HL-60 (cell line): ENCODE measurements around the gene RBBP8.

Source experiments
- DNase-seq, 2 experiments: peaks; one replicate each; pipeline ENCODE4 v3.0.0-alpha.2; 2010 to 2020; ENCODE audit warnings: low read depth in 1 of 2, low spot score in 1 of 2
- H3K27ac ChIP-seq: fragments of 250-450 bp; sonication (Bioruptor Pico); replicated peaks from 2 replicates; pipeline ENCODE4 v1.5.1; 2020; ENCODE audit warnings: mild to moderate bottlenecking, moderate library complexity
- H3K27me3 ChIP-seq: fragments of 250-450 bp; sonication (Bioruptor Pico); 2 replicates; pipeline ENCODE4 v1.5.1; 2021; ENCODE audit warnings: mild to moderate bottlenecking, moderate library complexity; ENCODE audit not compliant: insufficient read depth, poor library complexity, severe bottlenecking
- H3K4me3 ChIP-seq: replicated peaks from 2 replicates; pipeline ENCODE4 v1.5.1; 2011; ENCODE audit warnings: mild to moderate bottlenecking, control low read depth, low read length; ENCODE audit not compliant: insufficient read depth
- GABPA ChIP-seq: IDR thresholded peaks from 2 replicates; pipeline ENCODE4 v1.6.1; 2012; ENCODE audit warnings: low read depth
- POLR2AphosphoS5 ChIP-seq: IDR thresholded peaks from 2 replicates; pipeline ENCODE4 v1.6.1; 2012; ENCODE audit warnings: low read depth
- SPI1 ChIP-seq: IDR thresholded peaks from 2 replicates; pipeline ENCODE4 v1.6.1; 2012; ENCODE audit warnings: low read depth, mild to moderate bottlenecking, borderline replicate concordance
- TF ChIP-seq, protein P1 (sequence below): IDR thresholded peaks from 2 replicates; pipeline ENCODE4 v1.6.1; 2012; ENCODE audit warnings: low read depth; ENCODE audit not compliant: insufficient replicate concordance
- TF ChIP-seq, protein P2 (sequence below): IDR thresholded peaks from one replicate; pipeline ENCODE4 v1.5.1; 2011; ENCODE audit warnings: low read length, control low read depth, inconsistent platforms; ENCODE audit not compliant: insufficient read depth

Gene RBBP8

DNA sequence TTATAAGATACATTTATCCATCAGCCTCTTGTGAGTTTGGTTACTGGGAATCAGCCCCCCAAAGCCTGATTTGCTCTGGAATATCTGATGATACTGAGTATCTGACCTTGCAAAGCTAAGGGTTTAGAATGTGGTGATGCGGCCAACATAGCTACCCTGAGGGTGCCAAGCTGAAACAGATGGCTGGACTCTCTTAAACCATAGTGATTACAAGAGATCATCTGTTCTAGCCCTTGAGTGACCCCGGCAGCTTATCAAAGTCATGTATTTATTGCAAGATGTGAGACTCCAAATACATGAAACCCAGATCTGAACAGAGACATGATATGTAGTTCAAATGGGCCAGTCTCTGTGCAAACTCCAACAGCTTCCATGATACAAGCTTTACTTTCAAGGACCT lies 124.0 kb downstream of the RBBP8 start:
- H3K4me3 ChIP-seq, result no peak overlapping the region
- no peak for TF ChIP-seq SPI1
- TF ChIP-seq, protein P1, sequence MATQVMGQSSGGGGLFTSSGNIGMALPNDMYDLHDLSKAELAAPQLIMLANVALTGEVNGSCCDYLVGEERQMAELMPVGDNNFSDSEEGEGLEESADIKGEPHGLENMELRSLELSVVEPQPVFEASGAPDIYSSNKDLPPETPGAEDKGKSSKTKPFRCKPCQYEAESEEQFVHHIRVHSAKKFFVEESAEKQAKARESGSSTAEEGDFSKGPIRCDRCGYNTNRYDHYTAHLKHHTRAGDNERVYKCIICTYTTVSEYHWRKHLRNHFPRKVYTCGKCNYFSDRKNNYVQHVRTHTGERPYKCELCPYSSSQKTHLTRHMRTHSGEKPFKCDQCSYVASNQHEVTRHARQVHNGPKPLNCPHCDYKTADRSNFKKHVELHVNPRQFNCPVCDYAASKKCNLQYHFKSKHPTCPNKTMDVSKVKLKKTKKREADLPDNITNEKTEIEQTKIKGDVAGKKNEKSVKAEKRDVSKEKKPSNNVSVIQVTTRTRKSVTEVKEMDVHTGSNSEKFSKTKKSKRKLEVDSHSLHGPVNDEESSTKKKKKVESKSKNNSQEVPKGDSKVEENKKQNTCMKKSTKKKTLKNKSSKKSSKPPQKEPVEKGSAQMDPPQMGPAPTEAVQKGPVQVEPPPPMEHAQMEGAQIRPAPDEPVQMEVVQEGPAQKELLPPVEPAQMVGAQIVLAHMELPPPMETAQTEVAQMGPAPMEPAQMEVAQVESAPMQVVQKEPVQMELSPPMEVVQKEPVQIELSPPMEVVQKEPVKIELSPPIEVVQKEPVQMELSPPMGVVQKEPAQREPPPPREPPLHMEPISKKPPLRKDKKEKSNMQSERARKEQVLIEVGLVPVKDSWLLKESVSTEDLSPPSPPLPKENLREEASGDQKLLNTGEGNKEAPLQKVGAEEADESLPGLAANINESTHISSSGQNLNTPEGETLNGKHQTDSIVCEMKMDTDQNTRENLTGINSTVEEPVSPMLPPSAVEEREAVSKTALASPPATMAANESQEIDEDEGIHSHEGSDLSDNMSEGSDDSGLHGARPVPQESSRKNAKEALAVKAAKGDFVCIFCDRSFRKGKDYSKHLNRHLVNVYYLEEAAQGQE, result no peak
- TF ChIP-seq, protein P2, sequence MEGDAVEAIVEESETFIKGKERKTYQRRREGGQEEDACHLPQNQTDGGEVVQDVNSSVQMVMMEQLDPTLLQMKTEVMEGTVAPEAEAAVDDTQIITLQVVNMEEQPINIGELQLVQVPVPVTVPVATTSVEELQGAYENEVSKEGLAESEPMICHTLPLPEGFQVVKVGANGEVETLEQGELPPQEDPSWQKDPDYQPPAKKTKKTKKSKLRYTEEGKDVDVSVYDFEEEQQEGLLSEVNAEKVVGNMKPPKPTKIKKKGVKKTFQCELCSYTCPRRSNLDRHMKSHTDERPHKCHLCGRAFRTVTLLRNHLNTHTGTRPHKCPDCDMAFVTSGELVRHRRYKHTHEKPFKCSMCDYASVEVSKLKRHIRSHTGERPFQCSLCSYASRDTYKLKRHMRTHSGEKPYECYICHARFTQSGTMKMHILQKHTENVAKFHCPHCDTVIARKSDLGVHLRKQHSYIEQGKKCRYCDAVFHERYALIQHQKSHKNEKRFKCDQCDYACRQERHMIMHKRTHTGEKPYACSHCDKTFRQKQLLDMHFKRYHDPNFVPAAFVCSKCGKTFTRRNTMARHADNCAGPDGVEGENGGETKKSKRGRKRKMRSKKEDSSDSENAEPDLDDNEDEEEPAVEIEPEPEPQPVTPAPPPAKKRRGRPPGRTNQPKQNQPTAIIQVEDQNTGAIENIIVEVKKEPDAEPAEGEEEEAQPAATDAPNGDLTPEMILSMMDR, result no peak
- TF ChIP-seq GABPA, result no peak
- TF ChIP-seq POLR2AphosphoS5, result no peak
- H3K27ac ChIP-seq, result no peak overlapping the region

DNA sequence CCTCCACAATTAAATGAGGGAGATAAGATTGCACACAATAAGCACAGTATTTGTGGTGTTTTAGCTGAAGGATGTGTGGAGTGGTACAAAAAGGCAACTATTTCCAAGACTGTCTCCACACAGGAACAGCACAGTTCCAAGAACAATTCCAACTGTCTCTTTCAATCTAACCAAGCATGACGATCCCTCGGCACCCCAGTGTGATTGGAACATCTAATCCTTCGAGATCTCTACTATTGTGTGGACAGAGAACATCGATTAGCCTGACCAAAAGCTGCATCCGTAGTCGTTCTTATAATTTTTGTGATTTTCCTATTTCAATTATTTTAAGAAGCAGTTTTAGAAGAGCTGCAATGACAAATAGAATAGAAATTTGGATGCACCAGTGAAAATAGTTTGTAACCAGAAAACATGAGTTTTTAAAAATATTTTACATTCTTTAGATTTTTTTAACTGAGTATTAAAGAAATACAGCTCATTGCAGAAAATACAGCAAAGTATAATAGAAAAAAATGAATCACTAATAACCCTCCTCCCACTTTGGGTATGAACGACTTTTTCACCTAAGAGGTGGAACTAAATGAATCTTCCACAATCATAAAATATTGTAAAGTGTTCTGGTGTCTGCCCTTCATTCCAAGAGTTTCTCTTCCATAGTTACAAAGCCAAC lies 125.8 kb downstream of the RBBP8 start:
- Histone ChIP-seq H3K27me3 (no peaks in the 10 kb centered on the region), H3K27ac (no peak overlapping the region), H3K4me3 (no peak overlapping the region)
- DNase-seq, result no peak
- TF ChIP-seq SPI1 (no peak), GABPA (no peak), POLR2AphosphoS5 (no peak)
- TF ChIP-seq, protein P2, result no peak
- TF ChIP-seq, protein P1, result no peak

More for the DNA sequence above, 124.0 kb downstream of the RBBP8 start:
- no peak for DNase-seq
- no peaks in the 10 kb centered on the region for H3K27me3 ChIP-seq

DNA sequence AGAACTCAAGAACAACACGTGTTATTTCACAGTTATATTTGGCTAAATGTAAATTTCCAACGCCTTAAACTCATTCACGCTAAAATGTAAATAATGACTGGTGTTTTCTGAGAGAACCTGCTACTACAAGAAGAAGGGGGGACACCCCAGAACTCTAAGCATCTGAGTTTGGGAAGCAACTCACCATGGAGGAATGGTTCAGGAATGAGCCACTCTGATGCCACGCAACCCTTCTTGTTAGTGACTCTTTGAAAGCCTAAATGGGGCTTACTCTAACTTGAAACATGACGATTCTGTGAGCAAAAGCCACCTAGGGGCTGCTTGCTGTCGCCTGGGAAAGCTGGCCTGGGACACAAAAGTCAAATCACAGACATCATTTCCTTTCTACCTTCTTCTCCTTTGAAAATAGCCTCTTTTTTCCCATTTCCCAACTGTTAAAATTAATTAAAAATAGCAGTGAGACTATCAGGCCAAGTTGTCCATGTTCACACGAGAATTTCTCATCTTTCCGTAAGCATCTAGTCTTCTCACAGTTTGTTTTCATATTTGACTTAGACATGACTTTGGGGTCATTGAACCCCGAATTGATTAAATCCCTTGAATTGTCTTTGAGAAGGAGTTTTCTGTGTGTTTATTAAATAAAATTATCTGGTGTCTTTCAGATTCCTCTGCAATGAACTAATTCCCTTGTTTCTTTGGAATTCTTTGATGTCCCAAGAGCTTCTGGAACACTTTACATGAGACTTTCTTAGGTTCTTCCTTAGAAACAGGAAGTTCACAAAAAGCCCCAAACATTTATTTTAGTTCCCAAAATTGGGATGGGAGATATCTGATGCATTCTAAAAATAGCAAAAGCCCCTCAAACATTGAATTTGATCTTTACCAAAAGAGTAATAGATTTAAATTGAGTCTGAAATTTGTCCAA lies 126.7 kb downstream of the RBBP8 start:
- no peak overlapping the region for H3K4me3 ChIP-seq
- no peak for DNase-seq
- TF ChIP-seq, protein P1, result no peak
- TF ChIP-seq, protein P2, result no peak
- TF ChIP-seq SPI1, result no peak
- no peak for TF ChIP-seq GABPA
- no peak for TF ChIP-seq POLR2AphosphoS5
- no peak overlapping the region for H3K27ac ChIP-seq
- H3K27me3 ChIP-seq, result no peaks in the 10 kb centered on the region
